ENCODE measurements around the gene TMEM132D. TPM values are rescaled to one million over a fixed set of nuclear protein-coding genes. Genes with fewer than 3 reads are reported as not detected.

The TMEM132D gene
- total RNA-seq, 2 donors from 2014 or later: under 0.01 to 0.26 TPM

DNA sequence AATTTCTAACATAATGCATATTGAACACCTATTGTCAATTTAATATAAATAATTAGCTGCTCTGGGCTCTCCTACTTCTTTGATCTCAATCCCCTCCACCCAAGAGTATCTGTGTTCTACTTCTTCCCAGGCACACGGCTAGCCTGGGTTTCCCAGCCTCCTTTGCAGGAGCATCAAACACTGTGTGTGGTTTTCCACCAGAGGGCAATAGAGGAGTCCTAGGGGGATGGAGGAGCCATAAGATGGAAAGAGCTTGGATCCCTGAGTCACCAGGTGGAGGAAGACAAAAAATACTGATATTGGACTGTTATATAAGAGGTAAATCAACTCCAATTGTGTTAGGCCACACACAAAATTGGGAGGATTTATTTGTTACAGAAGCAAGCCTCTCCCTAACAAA lies 716.9 kb downstream of the TMEM132D start:
- no peak for TF ChIP-seq POLR2A (IDR thresholded peaks at IDR 0.05)
- TF ChIP-seq, protein P1, sequence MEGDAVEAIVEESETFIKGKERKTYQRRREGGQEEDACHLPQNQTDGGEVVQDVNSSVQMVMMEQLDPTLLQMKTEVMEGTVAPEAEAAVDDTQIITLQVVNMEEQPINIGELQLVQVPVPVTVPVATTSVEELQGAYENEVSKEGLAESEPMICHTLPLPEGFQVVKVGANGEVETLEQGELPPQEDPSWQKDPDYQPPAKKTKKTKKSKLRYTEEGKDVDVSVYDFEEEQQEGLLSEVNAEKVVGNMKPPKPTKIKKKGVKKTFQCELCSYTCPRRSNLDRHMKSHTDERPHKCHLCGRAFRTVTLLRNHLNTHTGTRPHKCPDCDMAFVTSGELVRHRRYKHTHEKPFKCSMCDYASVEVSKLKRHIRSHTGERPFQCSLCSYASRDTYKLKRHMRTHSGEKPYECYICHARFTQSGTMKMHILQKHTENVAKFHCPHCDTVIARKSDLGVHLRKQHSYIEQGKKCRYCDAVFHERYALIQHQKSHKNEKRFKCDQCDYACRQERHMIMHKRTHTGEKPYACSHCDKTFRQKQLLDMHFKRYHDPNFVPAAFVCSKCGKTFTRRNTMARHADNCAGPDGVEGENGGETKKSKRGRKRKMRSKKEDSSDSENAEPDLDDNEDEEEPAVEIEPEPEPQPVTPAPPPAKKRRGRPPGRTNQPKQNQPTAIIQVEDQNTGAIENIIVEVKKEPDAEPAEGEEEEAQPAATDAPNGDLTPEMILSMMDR (IDR thresholded peaks at IDR 0.05): no peak
- DNase-seq: no peak
- Histone ChIP-seq H3K27ac (no peak overlapping the region), H3K4me3 (no peak overlapping the region), H3K9me3 (peaks cover 0 to 4% (median 0%) of the 10 kb centered on the region in 3 donors), H3K4me1 (no peaks in the 10 kb centered on the region), H3K36me3 (replicated peaks in 1 of 2; ENCODE audit: insufficient read depth in 1 of 2, low read depth in 2 of 2) (no peaks in the 10 kb centered on the region), H3K27me3 (no peaks in the 10 kb centered on the region)
- no peak for ATAC-seq
- intact Hi-C loops (cut with DNase I): no loop called here
- WGBS, 2 donors: 60 to 77% methylated on average over 1 of the region's 1 CpG

DNA sequence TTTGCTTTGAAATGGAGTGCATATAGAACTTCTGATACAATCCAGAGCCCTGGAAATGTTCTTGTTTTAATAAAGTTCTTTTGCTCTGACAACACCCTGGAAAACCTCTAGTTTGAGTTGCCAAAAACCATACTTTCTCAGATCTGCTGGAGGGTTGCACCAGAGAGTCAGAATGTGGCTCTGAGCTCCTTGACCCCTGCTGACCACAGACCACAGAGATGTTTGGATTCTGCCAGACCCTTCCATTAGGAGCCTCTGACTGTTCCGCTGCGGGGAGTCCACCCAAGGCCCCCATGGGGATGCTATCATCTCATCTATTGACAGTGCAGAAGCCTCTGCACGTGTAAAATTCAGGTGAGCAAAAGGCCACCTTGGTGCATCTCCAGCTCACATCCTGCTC lies 718.0 kb downstream of the TMEM132D start:
- WGBS, 2 donors: 58 to 77% methylated on average over 3 of the region's 3 CpGs
- no peak overlapping the region for H3K27ac ChIP-seq
- no peaks in the 10 kb centered on the region for H3K4me1 ChIP-seq
- no peak for TF ChIP-seq POLR2A (IDR thresholded peaks at IDR 0.05)
- TF ChIP-seq, protein P1 (IDR thresholded peaks at IDR 0.05): no peak
- no peak overlapping the region for H3K4me3 ChIP-seq
- ATAC-seq: no peak
- no peaks in the 10 kb centered on the region for H3K36me3 ChIP-seq (replicated peaks in 1 of 2; ENCODE audit: insufficient read depth in 1 of 2, low read depth in 2 of 2)
- H3K9me3 ChIP-seq: peaks cover 0 to 4% (median 0%) of the 10 kb centered on the region in 3 donors
- intact Hi-C loops (cut with DNase I): no loop called here
- no peaks in the 10 kb centered on the region for H3K27me3 ChIP-seq
- DNase-seq: no peak

DNA sequence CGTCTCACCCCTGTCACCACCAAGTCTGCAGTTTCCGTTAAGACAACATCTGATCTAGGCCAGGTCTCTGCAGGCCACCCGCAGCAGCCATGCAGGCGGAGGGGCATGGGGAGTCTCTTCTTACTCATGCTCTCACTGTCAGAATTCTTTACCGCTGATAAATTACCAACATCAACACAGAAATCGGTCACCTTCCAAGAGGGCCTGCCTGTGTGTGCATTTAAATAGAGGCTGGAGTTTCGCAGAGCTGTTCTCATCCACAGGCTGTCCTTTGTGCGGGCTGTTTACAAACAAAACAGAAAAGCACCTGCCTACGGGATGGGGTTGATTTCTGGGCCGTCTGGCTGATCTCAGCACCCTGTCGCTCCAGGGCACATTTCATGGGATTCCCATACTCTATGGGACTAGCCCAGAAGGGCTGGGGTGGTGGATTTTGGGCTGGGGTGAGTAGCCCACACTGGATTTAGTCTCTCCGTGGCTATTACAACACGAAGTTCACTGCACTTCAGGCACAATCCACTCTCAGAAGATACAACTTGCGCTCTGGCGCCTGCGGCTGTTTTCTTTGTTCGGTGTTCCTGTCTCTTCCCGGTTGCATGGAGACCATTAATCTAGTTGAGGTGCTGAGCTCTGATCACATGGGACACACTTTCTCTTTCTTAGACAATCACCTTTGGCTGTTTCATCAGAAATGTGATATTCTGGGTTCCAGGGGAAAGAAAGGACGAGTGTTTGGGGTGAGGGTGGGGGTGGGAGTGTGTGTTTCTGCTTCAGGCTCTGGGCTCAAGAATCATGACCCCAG lies 719.5 kb downstream of the TMEM132D start:
- H3K36me3 ChIP-seq (replicated peaks in 1 of 2; ENCODE audit: insufficient read depth in 1 of 2, low read depth in 2 of 2): no peaks in the 10 kb centered on the region
- intact Hi-C loops (cut with DNase I): no loop called here
- H3K9me3 ChIP-seq: peaks cover 0 to 4% (median 0%) of the 10 kb centered on the region in 3 donors
- no peak overlapping the region for H3K4me3 ChIP-seq
- H3K27ac ChIP-seq: no peak overlapping the region
- DNase-seq: no peak
- 35 to 42% methylated on average over 18 to 19 of the region's 19 CpGs for WGBS, 2 donors
- no peaks in the 10 kb centered on the region for H3K4me1 ChIP-seq
- H3K27me3 ChIP-seq: no peaks in the 10 kb centered on the region
- no peak for TF ChIP-seq POLR2A (IDR thresholded peaks at IDR 0.05)
- TF ChIP-seq, protein P1 (IDR thresholded peaks at IDR 0.05): no peak
- ATAC-seq: no peak

DNA sequence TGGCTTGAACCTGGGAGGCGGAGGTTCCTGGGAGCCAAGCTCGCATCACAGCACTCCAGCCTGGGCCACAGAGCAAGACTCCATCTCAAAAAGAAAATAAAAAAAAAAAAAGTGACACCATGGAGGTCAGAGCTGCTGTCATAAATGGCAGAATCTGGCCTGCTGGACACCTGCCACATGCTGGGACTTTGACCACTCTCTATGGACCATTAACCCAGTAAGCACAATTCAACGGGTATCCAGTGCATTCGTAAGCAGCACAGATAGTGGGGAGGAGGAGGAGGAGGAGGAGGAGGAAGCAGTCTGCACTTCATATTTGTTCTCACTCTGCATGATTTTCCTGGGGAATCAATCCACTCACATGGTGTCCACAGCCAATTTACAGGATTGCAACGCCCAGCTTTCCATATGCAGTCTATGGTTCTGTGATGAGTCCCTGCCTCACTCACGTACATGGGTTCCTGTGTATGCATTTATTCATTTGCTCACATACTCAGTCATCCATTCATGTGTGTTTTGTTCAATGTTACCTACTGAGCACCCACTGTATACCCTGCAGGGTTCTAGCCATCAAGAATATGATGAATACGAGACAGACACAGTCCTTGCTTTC lies 723.8 kb downstream of the TMEM132D start:
- no peak for ATAC-seq
- H3K4me1 ChIP-seq: no peaks in the 10 kb centered on the region
- intact Hi-C loops (cut with DNase I): no loop called here

More for the DNA sequence above, 723.8 kb downstream of the TMEM132D start:
- TF ChIP-seq POLR2A (IDR thresholded peaks at IDR 0.05): no peak
- TF ChIP-seq, protein P1 (IDR thresholded peaks at IDR 0.05): no peak
- Histone ChIP-seq H3K9me3 (no peaks in the 10 kb centered on the region), H3K27ac (no peak overlapping the region), H3K4me3 (no peak overlapping the region), H3K36me3 (replicated peaks in 1 of 2; ENCODE audit: insufficient read depth in 1 of 2, low read depth in 2 of 2) (no peaks in the 10 kb centered on the region), H3K27me3 (no peaks in the 10 kb centered on the region)
- no peak for DNase-seq
- 55 to 63% methylated on average over 7 of the region's 7 CpGs for WGBS, 2 donors

Data from body of pancreas (tissue), 4 donors.